Measurements from ENCODE around the gene E4F1.
"Not testable (repeated sequence)": the region's sequence is repeated elsewhere in the genome, so short reads cannot be mapped to it uniquely, and the experiment has no call there.

The E4F1 gene

DNA sequence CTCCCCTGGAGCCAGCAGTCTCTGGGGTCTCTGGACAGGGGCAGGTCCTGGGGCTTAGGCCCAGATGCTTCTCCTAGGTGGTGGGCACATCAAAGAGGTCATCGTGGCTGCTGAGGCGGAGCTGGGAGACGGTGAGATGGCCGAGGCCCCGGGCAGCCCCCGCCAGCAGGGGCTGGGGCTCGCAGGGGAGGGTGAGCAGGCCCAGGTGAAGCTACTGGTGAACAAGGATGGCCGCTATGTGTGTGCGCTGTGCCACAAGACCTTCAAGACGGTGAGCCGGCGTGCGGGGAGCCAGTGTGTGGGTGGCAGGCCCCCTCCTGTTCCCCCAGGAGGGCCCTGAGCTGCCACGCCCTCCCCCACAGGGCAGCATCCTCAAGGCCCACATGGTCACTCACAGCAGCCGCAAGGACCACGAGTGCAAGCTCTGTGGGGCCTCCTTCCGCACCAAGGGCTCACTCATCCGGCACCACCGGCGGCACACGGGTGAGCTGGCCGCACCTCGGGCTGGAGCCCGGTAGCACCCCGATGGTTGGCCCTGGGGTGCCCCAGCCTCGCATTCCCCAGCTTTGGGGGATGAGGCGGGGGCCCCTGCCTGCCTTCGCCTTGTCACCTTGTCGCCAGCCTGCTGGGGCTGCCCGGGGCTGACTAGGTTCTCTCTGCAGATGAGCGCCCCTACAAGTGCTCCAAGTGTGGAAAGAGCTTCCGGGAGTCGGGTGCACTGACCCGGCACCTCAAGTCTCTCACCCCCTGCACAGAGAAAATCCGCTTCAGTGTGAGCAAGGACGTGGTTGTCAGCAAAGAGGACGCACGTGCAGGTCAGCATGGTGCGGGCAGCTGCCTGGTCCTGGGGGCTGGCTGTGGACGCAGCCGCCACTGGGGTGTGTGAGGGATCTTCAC lies 9.0 kb downstream of the E4F1 start:
- no peak for DNase-seq

DNA sequence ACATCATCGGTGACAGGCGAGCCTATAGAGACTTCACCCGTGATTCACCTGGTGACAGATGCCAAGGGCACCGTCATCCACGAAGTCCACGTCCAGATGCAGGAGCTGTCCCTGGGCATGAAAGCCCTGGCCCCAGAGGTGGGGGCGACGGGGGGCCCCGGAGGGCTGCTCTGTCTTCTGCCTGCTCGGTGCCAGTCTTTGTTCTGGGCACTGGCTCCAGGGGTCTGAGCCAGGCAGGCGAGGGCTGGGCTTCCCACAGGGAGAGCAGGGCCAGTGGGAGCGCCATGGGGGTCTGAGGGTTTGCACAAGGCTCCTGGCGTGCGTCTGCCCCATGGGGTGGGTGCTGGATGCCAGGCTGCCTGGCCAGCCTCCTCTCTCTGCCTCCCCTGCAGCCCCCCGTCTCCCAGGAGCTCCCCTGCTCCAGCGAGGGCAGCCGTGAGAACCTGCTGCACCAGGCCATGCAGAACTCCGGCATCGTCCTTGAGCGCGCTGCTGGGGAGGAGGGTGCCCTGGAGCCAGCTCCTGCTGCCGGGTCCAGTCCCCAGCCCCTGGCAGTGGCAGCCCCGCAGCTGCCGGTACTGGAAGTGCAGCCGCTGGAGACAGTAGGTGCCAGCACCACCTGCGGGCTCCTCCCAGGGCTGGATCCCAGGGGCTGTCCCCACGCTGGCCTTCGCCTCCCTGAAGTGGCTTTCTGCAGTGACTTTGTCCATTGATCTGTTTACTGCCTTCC lies 9.8 kb downstream of the E4F1 start:
- DNase-seq = no peak

DNA sequence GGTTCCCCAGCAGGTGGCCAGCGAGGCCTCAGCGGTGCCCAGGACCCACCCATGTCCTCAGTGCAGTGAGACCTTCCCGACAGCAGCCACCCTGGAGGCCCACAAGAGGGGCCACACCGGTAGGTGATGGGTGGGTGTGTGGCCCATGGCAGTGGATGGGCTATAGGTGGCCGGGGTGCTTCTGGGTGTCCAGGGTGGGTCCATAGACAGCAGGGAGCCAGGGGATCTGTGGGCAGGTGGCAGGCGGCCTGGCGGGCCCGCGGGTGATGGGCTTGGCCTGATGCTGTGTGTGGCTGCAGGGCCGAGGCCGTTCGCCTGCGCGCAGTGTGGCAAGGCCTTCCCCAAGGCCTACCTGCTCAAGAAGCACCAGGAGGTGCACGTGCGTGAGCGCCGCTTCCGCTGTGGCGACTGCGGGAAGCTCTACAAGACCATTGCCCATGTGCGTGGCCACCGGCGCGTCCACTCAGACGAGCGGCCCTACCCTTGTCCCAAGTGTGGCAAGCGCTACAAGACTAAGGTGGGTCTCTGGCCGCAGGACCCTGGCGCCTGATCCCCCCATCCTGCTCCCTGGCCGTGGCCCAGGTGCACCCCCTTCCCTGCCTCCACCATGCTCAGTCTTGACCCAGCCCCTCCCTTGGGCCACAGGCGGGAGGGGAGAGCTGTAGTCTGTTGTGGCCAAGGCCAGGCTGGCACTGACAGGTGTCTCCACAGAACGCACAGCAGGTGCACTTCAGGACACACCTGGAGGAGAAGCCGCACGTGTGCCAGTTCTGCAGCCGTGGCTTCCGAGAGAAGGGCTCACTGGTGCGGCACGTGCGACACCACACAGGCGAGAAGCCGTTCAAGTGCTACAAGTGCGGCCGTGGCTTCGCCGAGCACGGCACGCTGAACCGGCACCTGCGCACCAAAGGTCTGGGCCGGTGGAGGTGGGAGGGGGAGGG lies 10.8 kb downstream of the E4F1 start:
- DNase-seq = no peak

DNA sequence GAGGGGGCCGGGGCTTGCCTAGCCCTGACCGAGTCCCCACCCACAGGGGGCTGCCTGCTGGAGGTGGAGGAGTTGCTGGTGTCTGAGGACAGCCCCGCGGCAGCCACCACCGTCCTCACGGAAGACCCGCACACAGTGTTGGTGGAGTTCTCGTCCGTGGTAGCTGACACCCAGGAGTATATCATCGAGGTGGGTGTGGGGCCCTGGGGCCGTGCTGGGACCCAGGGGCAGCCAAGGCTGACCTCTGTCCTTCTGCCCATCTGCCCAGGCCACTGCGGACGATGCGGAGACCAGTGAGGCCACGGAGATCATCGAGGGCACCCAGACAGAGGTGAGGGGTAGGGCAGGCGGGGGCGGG lies 11.4 kb downstream of the E4F1 start:
- DNase-seq = no peak

DNA sequence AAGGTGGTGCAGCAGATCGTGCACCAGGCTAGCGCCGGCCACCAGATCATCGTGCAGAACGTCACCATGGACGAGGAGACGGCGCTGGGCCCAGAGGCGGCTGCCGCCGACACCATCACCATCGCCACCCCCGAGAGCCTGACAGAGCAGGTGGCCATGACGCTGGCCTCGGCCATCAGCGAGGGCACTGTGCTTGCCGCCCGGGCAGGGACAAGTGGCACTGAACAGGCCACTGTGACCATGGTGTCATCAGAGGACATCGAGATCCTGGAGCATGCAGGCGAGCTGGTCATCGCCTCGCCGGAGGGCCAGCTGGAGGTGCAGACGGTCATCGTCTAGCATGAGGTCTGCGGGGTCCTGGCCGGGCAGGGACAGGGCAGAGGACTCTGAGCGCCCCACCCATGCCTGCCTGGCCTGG lies 11.9 kb downstream of the E4F1 start:
- no peak for DNase-seq

DNA sequence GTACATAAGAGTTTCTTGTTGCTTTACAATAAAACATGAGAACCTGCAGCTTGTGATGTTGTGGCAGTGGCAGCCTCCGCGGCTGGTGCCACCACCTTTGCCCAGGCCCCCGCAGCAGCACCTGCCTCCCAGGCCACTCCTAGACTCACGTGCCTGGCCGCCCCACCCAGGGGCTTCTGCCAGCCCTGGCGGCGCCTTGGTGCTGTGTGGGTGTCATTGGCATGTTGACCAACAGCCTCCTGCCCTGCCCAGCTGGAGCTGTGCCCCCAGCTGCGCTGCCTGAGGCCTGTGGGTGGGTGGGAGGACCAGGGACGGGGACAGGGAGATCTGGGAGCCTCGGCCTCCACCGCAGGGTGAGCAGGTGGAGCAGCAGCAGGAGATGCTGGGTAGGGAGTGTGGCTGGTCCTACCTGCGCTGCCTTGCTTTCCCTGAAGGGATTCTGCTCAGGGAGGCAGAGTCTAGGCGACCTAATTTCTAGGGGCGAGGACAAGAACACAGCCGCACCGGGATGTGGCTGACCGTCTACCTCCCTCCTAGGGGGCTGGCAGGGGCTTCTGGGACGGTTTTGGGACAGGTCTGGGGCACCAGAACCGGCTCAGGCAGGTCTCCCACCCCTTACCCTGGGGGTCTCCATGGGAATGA lies 12.4 kb downstream of the E4F1 start:
- DNase-seq = no peak

DNA sequence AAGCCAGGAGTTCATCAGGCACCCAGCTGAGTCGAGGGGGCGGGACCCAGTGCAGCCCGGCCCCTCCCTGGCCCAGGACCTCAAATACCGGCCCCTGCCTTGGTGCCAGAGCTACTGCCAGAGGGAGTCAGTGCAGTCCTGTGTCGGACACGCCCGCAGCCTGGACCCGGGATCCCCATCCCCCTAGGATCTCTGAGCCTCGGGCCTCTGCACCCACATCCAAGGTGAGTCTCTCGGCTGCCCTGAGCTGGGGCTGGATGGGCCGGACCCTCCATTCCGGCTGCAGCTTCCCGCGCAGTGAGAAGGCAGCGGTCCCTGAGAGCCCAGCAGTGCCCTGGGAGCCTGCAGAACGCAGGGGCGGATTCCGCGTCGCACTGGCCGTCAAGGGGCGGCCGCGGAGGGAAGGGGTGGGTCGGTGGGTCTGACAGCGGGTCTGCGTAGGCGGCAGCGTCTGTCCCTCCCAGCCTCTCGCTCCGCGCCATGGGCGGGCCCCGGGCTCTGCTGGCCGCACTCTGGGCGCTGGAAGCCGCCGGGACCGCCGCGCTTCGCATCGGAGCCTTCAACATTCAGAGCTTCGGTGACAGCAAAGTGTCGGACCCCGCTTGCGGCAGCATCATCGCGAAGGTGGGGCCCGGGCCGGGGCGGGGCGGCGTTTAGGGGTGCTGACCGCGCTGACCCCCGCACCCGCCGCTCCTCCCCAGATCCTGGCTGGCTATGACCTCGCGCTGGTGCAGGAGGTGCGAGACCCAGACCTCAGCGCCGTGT lies 13.1 kb downstream of the E4F1 start, which contains the start of gene DNASE1L2:
Gene DNASE1L2 (plus strand): TSS at position 108 of the 765 bp plus-strand sequence. CDS start 373 bp downstream, at position 481.
- DNase-seq = no peak

DNA sequence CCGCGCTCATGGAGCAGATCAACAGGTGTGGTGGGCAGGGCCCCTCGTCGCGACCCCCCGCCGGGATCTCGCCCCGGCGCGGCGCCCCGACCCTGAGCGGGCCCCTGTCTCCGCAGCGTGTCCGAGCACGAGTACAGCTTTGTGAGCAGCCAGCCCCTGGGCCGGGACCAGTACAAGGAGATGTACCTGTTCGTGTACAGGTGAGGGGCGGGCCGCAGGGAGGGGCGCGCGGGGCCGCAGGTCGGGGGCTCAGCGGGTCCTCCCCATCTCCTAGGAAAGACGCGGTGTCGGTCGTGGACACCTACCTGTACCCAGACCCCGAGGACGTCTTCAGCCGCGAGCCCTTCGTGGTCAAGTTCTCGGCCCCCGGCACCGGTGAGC lies 13.7 kb downstream of the E4F1 start:
- DNase-seq = no peak

DNA sequence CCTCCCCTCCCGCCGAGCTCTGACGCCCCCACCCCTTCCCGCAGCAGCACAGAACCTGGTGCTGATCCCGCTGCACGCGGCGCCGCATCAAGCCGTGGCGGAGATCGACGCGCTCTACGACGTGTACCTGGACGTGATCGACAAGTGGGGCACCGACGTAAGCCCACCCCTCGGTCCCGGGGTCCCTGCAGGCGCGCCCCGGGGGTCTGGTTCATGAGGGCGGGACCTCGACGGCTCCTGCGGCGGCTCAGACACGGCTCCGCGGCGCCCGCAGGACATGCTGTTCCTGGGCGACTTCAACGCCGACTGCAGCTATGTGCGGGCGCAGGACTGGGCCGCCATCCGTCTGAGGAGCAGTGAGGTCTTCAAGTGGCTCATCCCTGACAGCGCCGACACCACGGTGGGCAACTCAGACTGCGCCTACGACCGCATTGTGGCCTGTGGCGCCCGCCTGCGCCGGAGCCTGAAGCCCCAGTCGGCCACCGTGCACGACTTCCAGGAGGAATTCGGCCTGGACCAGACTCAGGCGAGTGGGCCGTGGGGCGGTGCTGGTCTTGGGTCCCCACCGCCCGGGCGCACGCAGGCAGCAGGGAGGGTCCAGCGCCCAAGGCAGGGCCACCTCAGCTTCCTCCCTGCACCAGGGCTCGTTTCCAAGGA lies 14.2 kb downstream of the E4F1 start:
- DNase-seq = no peak

DNA sequence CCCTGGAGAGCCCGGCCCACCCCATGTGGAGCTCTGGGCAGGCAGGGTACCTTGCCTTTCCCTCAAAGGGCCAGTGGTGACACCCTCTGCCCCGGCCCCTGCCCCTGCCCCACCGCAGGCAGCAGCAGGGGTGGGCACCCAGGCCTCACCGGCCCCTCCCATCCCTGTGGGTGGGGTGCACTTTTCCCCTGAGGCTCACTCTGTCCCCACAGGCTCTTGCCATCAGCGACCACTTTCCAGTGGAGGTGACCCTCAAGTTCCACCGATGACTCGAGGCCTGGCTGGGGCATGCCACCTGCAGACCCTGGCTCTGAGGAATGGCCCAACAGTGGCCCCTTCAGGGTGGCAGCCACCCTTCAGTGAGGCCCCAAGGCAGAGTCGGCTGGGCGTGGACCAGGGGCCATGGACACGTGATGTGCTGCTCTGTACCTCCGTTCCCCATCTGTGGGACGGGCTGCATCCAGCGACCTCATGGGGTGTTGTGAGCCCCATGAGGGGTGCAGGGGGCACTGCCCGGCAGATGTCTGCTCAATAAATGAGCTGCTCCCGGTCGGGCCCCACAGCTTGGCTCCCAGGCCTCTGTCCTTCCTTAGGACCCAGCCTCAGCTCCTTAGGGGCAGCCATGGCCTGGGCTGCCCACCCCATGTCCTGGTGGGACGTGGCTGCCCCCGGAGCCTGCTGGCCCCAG lies 14.9 kb downstream of the E4F1 start:
- DNase-seq = no peak

DNA sequence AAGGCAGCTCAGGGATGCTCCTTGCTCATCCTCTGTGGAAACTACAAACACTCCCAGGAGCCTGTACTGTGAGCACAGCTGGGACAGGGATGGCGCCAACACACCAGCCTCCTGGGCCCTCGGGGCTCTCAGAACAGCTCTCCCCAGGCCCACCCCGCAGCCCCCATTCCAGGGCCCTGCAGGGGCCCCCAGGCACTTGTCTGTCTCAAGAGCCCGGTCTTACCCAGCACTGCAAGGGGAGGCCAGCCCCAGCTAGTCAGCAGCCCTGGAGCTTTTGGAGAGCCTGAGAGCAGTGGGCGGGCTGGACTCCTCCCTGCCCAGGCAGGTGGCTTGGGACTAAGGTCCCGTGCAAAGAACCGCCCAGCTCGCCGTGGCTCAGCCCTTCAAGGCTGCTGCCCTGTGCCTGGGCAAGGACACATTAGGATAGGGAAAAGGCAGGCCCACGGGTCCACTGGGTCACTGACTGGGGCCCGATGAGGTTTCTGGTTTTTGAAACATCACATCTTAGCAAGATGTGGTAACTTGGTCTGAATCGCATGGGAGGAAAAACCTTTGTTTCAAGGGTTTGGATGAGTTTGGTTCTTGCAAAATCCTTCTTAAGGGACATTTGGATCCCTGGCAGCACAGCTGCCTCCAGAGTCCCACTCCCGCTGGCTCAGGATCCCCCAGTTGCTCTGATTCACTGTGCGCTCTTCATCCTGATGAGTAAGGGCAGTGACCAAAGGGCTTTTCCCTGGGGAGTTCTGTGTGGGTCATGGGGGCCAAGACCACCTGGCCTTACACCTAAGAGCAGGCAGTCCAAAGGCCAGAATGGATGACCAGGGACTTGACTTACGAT lies 15.7 kb downstream of the E4F1 start:
- DNase-seq = no peak

DNA sequence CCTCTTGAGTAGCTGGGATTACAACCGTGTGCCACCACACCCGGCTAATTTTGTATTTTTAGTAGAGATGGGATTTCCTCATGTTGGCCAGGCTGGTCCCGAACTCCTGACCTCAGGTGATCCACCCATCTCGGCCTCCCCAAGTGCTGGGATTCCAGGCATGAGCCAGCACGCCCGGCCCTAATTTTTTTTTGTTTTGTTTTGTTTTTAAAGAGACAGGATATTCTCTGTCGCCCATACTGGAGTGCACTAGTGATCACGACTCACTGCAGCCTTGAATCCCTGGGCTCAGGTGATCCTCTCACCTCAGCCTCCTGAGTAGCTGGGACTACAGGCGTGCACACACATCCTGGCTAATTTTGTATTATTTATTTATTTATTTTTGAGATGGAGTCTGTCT lies 16.9 kb downstream of the E4F1 start:
- DNase-seq = not testable (repeated sequence)

DNA sequence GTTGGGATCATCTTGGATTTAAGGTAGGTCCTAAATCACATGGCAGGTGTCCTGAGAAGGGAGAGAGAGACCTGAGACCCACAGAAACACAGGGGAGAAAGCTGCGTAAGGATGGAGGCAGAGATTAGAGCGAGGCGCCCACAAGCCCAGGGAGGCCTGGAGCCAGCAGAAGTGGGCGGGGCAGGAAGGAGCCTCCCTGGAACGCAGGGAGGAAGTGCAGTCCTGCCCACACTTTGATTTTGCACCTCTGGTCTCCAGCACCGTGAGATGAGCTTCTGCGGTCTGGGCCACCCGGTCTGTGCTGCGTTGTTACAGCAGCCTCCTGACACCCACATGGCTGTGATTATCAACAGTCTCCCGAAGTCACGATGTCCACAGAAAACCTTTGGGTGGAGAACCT lies 19.2 kb downstream of the E4F1 start:
- DNase-seq = no peak

DNA sequence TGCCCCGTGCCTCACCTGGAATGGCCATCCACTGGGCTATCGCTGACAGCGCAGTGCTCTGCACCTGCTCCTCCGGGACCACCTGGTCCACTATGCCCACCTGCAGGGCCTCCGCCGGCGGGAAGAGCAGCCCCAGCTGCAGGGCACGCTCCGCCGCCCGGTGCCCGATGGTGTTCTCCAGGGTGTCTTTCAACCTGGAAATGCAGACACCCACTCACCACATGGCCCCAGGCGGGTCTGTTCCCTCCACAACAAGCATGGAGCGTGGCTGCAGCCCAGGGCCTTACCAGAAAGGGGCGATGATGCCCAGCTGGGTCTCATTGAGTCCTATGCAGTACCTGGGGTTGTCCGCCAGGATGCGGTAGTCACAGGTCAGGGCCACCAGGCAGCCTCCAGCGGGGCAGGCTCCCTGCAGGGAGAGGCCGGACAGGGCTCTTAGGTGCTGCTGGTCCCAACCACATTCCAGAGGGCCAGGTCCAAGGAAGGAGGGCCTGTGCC lies 19.7 kb downstream of the E4F1 start:
- no peak for DNase-seq

DNA sequence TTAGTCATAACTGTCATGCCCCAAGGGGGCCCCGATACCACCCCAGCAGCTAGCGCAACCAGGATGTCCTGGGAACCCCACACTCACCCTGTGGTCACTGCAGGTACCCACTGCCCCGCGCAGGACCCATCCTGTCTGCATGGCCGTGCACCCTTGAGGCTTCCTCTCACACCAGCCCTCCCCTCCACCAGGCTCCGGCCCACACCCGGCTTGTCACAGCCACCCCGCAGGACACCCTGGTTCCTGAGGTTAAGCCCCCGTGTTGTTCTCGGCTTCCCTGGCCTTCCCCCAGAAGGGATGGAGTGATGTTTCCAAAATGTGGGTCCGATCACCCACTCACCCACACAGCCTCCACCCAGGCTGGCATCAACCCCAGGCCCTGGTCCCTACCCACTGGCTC lies 20.4 kb downstream of the E4F1 start:
- DNase-seq = no peak

DNA sequence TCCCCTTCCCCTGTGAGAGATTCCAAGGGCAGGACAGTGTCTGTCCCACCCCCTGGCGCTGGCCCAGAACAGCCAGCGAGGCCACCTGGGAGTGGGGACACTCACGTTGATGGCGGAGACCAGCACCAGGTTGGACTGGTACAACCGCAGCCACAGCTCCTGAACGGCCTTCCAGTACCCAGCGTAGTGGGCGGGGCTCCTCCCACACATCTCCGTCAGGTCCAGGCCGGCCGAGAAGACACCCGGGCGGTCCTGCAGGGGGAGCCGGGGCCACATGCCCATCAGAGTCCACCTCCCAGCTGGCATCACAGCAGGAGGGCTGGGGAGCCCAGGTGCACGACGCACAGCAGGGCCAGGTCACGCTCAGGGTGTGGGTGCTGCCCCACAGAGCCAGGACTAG lies 20.9 kb downstream of the E4F1 start:
- DNase-seq = no peak

DNA sequence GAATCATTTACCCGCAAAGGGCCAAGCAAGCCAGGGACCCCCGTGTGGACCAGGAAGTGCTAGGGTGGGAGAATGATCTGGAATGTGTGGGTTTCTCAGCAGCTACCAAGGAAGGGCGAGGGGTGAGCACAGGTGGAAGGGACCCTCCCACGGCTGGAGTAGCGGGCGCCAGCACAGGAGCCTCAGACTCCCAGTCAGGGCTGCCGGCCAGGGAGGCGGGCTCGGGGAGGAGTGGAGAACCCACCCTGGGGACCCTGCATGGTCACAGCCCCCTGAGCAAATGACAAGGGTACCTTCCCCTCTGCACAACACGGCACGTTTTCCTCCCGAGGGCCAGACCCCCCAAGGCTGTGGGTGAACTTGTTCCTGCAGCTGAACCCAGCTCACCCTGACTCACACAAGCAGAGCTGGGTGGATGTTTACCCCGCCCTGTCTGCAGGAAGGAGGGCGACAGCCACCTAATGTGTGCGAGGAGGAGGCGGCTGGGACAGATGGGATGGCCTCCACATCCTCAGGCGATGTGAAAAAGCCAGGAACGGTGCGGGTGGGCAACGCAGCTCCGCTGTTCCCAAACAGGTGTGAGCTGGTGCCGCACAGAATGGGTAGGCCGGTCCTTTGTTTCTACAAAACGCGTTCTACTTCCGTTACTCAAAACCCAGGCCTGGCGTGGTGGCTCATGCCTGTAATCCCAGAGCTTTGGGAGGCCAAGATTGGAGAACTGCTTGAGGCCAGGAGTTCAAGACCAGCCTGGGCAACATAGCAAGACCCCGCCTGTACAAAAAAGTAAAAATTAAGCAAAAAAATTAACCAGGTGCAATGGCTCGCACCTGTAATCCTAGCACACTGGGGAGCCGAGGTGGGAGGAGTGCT lies 21.8 kb downstream of the E4F1 start:
- no peak for DNase-seq

DNA sequence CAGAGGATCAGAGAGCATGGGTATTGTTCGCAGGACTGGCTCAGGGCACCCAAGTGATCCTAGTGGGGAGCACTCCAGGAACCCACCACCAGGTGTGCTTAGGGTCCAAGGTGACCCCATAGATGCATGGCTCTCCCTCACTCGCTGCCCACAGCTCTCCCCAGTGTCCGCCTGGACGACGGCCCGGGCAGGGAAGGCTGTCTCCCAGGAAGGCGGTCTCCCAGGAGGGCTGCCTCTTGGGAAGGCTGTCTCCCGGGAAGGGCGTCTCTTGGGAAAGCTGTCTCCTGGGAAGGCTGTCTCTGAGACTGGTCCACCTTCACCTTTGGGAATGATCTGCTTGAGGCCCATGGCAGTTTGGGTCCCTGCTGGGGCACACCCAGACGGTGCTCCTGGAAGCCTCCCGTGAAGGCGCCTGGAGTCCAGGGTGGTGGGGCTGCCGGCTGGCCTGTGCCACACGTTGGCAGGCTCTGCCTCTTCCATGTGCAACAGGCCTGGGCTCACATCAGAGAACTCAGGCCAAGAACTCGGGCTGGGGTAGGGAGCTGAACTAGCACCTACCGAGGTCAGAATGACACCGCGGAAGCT lies 23.0 kb downstream of the E4F1 start:
- no peak for DNase-seq
